HCT116 (cell line): Measurements from ENCODE around the gene BFSP2. TPM values are rescaled to one million over a fixed set of nuclear protein-coding genes. Genes with fewer than 3 reads are reported as not detected.

Experiments
- ATAC-seq: fragments of 200-7000 bp; cut with Tn5 transposase; 2 replicates; pipeline ENCODE4 v1.9.1; 2020; ENCODE audit warnings: mild to moderate bottlenecking, moderate library complexity
- BruUV-seq: library from RNA; stranded (reverse); fragments of 400-500 nt; replicated peaks from 2 replicates; lab custom pipeline; 2021; lab: Mats Ljungman, UMichigan
- CTCF ChIA-PET: fragments of 300-600 bp; sonication (Branson Sonifier 250); formaldehyde crosslinking; loops from one replicate; lab custom pipeline; 2021; ENCODE audit warnings: antibody characterized with exemption; lab: Charles Lee
- POLR2A ChIA-PET: fragments of 300-600, 350-600 bp; sonication (Branson Sonifier 250); formaldehyde crosslinking; loops from one replicate; lab custom pipeline; 2021; ENCODE audit warnings: antibody characterized with exemption; lab: Charles Lee
- RAD21 ChIA-PET, 2 experiments: fragments of 300-600 bp; sonication (Branson Sonifier 250); formaldehyde crosslinking; loops; one replicate each; lab custom pipeline; 2023; ENCODE audit warnings: low total read pairs in 2 of 2; ENCODE audit not compliant: uncharacterized antibody in 2 of 2, unreplicated experiment in 2 of 2, low non-redundant PET in 1 of 2; lab: Charles Lee
- DNase-seq: peaks from one replicate; pipeline ENCODE4 v3.0.0-alpha.2; 2010; ENCODE audit warnings: low read depth, low spot score
- H2AFZ ChIP-seq: fragments of 200-600 bp; shearing (Covaris generic), sonication (generic); 2 replicates; pipeline ENCODE4 v1.6.1; 2017; ENCODE audit warnings: low read depth, mixed run types, mixed read lengths, antibody characterized with exemption, low read length; ENCODE audit not compliant: poor library complexity, severe bottlenecking
- H3K27ac ChIP-seq: 2 replicates; pipeline ENCODE4 v1.5.1; 2012; ENCODE audit warnings: low read depth, low read length
- H3K27me3 ChIP-seq: fragments of 200-600 bp; sonication (generic); 2 replicates; pipeline ENCODE4 v1.6.1; 2016; ENCODE audit warnings: mixed run types, low read length, mixed read lengths; ENCODE audit not compliant: insufficient read depth
- H3K36me3 ChIP-seq, 2 experiments: fragments of 200-500 bp in 1 of 2; fragments of 200-600 bp in 1 of 2; sonication (Bioruptor generic) in 1 of 2; sonication (generic) in 1 of 2; 2 replicates each; pipeline versions ENCODE4 v1.5.1 to v1.6.1; 2014 to 2016; ENCODE audit warnings: low read length in 2 of 2, inconsistent platforms in 1 of 2, mixed read lengths in 1 of 2, mixed run types in 1 of 2; ENCODE audit not compliant: insufficient read depth in 2 of 2, control insufficient read depth in 1 of 2
- H3K4me1 ChIP-seq, 2 experiments: fragments of 200-600 bp in 1 of 2; sonication (generic) in 1 of 2; 2 replicates each; pipeline versions ENCODE4 v1.5.1 to v1.6.1; 2012 to 2017; ENCODE audit warnings: low read length in 2 of 2, inconsistent platforms in 1 of 2, mild to moderate bottlenecking in 1 of 2, mixed read lengths in 1 of 2, mixed run types in 1 of 2, moderate library complexity in 1 of 2; ENCODE audit not compliant: insufficient read depth in 2 of 2, control insufficient read depth in 1 of 2
- H3K4me2 ChIP-seq: fragments of 200-600 bp; sonication (generic); 2 replicates; pipeline ENCODE4 v1.6.1; 2017; ENCODE audit warnings: mixed run types, low read length, mixed read lengths
- H3K4me3 ChIP-seq, 2 experiments: fragments of 200-600 bp in 1 of 2; sonication (generic) in 1 of 2; replicated peaks in 1 of 2; 2 replicates each; pipeline ENCODE4 v1.5.1; 2011 to 2016; ENCODE audit warnings: low read length in 2 of 2, control low read depth in 1 of 2, low read depth in 1 of 2, mild to moderate bottlenecking in 1 of 2, mixed read lengths in 1 of 2, mixed run types in 1 of 2
- H3K79me2 ChIP-seq: fragments of 200-600 bp; sonication (generic); 2 replicates; pipeline ENCODE4 v1.6.1; 2017; ENCODE audit warnings: mild to moderate bottlenecking, mixed run types, low read length, moderate library complexity, mixed read lengths; ENCODE audit not compliant: insufficient read depth
- H3K9ac ChIP-seq: fragments of 200-600 bp; sonication (generic); 2 replicates; pipeline ENCODE4 v1.6.1; 2016; ENCODE audit warnings: low read length, mixed read lengths
- H3K9me2 ChIP-seq: fragments of 200-600 bp; sonication (generic), shearing (Covaris generic); 2 replicates; pipeline ENCODE4 v1.6.1; 2017; ENCODE audit warnings: mixed run types, mild to moderate bottlenecking, moderate library complexity; ENCODE audit not compliant: insufficient read depth
- H3K9me3 ChIP-seq, 2 experiments: fragments of 200-500 bp in 1 of 2; fragments of 200-600 bp in 1 of 2; sonication (Bioruptor generic) in 1 of 2; sonication (generic) in 1 of 2; 2 replicates each; pipeline ENCODE4 v1.6.1; 2014 to 2017; ENCODE audit warnings: low read length in 2 of 2, mixed read lengths in 2 of 2, inconsistent platforms in 1 of 2, low read depth in 1 of 2, mild to moderate bottlenecking in 1 of 2, mixed run types in 1 of 2, moderate library complexity in 1 of 2; ENCODE audit not compliant: control insufficient read depth in 1 of 2, insufficient read depth in 1 of 2
- H4K20me1 ChIP-seq: fragments of 200-600 bp; sonication (generic), shearing (Covaris generic); 2 replicates; pipeline ENCODE4 v1.6.1; 2017; ENCODE audit warnings: mixed run types, mild to moderate bottlenecking, moderate library complexity; ENCODE audit not compliant: insufficient read depth
- ATF3 ChIP-seq: IDR thresholded peaks from 2 replicates; pipeline ENCODE4 v1.6.1; 2012
- CBX3 ChIP-seq: IDR thresholded peaks from 2 replicates; pipeline ENCODE4 v1.6.1; 2012; ENCODE audit warnings: low read depth
- EGR1 ChIP-seq: IDR thresholded peaks from 2 replicates; pipeline ENCODE4 v1.6.1; 2012; ENCODE audit warnings: low read depth
- ELF1 ChIP-seq: IDR thresholded peaks from 2 replicates; pipeline ENCODE4 v1.6.1; 2012; ENCODE audit warnings: low read depth, borderline replicate concordance
- EZH2 ChIP-seq: fragments of 200-600 bp; sonication (generic); IDR thresholded peaks from 2 replicates; pipeline ENCODE4 v1.6.1; 2017; ENCODE audit warnings: antibody characterized with exemption, mixed run types
- EZH2phosphoT487 ChIP-seq: fragments of 200-600 bp; IDR thresholded peaks from 2 replicates; pipeline ENCODE4 v1.6.1; 2018; ENCODE audit warnings: antibody characterized with exemption, borderline replicate concordance
- FOSL1 ChIP-seq: IDR thresholded peaks from 2 replicates; pipeline ENCODE4 v1.6.1; 2012; ENCODE audit warnings: low read depth
- JUND ChIP-seq: IDR thresholded peaks from 2 replicates; pipeline ENCODE4 v1.6.1; 2012
- POLR2A ChIP-seq: IDR thresholded peaks from 2 replicates; pipeline ENCODE4 v1.7.0; 2011; ENCODE audit warnings: borderline replicate concordance; ENCODE audit not compliant: insufficient read depth, insufficient read length; ENCODE audit errors: extremely low read depth
- POLR2AphosphoS5 ChIP-seq: IDR thresholded peaks from 2 replicates; pipeline ENCODE4 v1.6.1; 2011; ENCODE audit warnings: mild to moderate bottlenecking, low read depth, low read length, moderate library complexity
- RAD21 ChIP-seq: IDR thresholded peaks from 2 replicates; pipeline ENCODE4 v1.6.1; 2012; ENCODE audit warnings: low read depth, mild to moderate bottlenecking
- SIN3A ChIP-seq: IDR thresholded peaks from 2 replicates; pipeline ENCODE4 v1.6.1; 2012; ENCODE audit warnings: low read depth
- SP1 ChIP-seq: IDR thresholded peaks from 2 replicates; pipeline ENCODE4 v1.6.1; 2012; ENCODE audit warnings: low read depth
- SRF ChIP-seq: IDR thresholded peaks from 2 replicates; pipeline ENCODE4 v1.6.1; 2012; ENCODE audit warnings: low read depth
- TCF7L2 ChIP-seq: IDR thresholded peaks from 2 replicates; pipeline ENCODE4 v1.7.0; 2011; ENCODE audit warnings: borderline replicate concordance, inconsistent platforms; ENCODE audit not compliant: insufficient read depth, insufficient read length; ENCODE audit errors: extremely low read depth
- ZBTB33 ChIP-seq: IDR thresholded peaks from 2 replicates; pipeline ENCODE4 v1.6.1; 2011; ENCODE audit warnings: mild to moderate bottlenecking, low read length, moderate library complexity; ENCODE audit not compliant: insufficient replicate concordance; ENCODE audit errors: extremely low read depth
- ZFX ChIP-seq: fragments of 450-650 bp; IDR thresholded peaks from 2 replicates; pipeline ENCODE4 v1.6.1; 2017
- ZNF274 ChIP-seq: fragments of 200-500 bp; sonication (Bioruptor generic); IDR thresholded peaks from 2 replicates; pipeline ENCODE4 v1.6.1; 2014; ENCODE audit warnings: mild to moderate bottlenecking, low read depth, low read length, inconsistent platforms
- intact Hi-C: fragments of 100-400 bp; cut with micrococcal nuclease; formaldehyde crosslinking; loops from 2 replicates; pipeline ENCODE4 v1.10.0; 2022
- total RNA-seq: library from RNA; stranded (reverse); gene quantifications from one replicate; pipeline ENCODE4 v1.2.1, GENCODE V29; 2021; ENCODE audit not compliant: unreplicated experiment

BFSP2 gene
- total RNA-seq, 1 experiment from 2014 or later: not detected

- ATAC-seq: no peak
- Histone ChIP-seq H3K27ac (no peak overlapping the region), H3K27me3 (no peaks in the 10 kb centered on the region), H3K9me3 (no peaks in the 10 kb centered on the region), H3K9ac (no peak overlapping the region), H3K4me2 (no peak overlapping the region), H3K79me2 (no peaks in the 10 kb centered on the region), H3K9me2 (no peaks in the 10 kb centered on the region), H3K36me3 (no peaks in the 10 kb centered on the region), H2AFZ (no peak overlapping the region), H3K4me1 (no peaks in the 10 kb centered on the region), H3K4me3 (no peak overlapping the region), H4K20me1 (no peaks in the 10 kb centered on the region)
- BruUV-seq: no TSS peak
- POLR2A ChIA-PET: interaction anchor here (1.1 kb wide), 1 partner anchor 110 kb away, joined by 3 read pairs; the partner anchor contains the start of gene CDV3
- no peak for TF ChIP-seq POLR2AphosphoS5
- no peak for TF ChIP-seq SP1
- TF ChIP-seq TCF7L2: no peak
- TF ChIP-seq SIN3A: no peak
- no peak for TF ChIP-seq FOSL1
- TF ChIP-seq ATF3: no peak
- no peak for TF ChIP-seq ELF1
- no peak for TF ChIP-seq ZFX
- no peak for TF ChIP-seq JUND
- TF ChIP-seq CBX3: no peak
- no peak for TF ChIP-seq EZH2
- TF ChIP-seq RAD21: no peak
- no peak for TF ChIP-seq EGR1
- TF ChIP-seq ZBTB33: no peak
- TF ChIP-seq EZH2phosphoT487: no peak
- TF ChIP-seq SRF: no peak
- no peak for TF ChIP-seq POLR2A
- TF ChIP-seq ZNF274: no peak
- CTCF ChIA-PET: interaction anchor here (1.9 kb wide), 1 partner anchor 732 kb away, joined by 6 read pairs; no protein-coding TSS in a partner anchor
- RAD21 ChIA-PET: no interaction called here
- DNase-seq: no peak
- intact Hi-C loops: loop anchor here (10.0 kb wide), 2 partner anchors 201 to 461 kb away; partner anchors contain the start of gene TOPBP1
Measured at GRCh38 chr3:133463347-133463860, 63.5 kb downstream of the BFSP2 start.
